ENCODE results near the gene VARS2.

Gene VARS2

DNA sequence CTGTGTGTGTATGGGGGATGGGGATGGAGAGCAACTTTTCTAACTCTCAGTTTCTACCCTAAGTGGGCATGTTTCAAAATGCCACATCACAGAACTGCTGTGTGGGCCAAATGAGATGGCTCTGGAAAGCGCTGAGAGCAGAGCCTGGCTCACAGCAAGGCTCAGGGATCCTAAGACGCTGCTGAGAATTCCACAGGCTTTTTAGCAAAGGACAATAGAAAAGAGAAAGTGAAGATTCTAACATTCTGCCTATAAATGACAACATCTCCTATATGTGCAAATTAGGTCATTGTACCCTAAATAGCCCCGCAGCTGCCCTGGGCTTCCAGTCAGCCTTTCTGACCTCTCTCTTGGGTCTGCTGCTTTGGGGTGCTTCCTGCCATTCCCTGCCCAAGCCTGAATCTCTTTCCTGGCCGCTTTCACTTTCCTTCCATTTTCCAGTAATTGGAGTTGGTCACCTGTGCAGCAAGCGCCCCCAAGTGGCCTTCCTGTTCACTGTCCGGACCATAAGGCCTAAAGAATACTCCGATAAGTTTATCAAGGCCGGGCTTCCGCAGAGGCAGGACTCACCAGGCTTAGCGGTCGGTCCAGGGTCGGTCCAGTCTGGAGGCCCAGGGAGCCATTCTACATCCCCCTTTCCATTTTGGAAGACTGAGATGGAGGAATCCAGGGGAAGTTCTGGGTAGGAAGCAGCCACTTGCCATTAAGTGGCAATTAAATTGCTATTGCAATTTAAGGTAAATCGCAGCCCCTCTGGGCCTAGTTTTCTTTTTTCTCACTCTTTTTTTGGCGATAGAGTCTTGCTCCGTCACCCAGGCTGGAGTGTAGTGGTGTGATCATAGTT is 36.4 kb upstream of the VARS2 start:
- no peaks in the 10 kb centered on the region for H3K79me2 ChIP-seq (ENCODE audit: control insufficient read depth, insufficient read depth, low read length, unreplicated experiment)
- H2AFZ ChIP-seq (ENCODE audit: low read length, unreplicated experiment) = peak overlapping the region; percentile 74
- peaks cover 24% of the 10 kb centered on the region for H3K4me1 ChIP-seq (ENCODE audit: control insufficient read depth, insufficient read depth, low read length, unreplicated experiment)
- peak overlapping the region; percentile 68 for H3K4me3 ChIP-seq (ENCODE audit: low read depth, low read length)
- H3K36me3 ChIP-seq (ENCODE audit: insufficient read depth, low read length) = no peaks in the 10 kb centered on the region
- peak overlapping the region; percentile 77 for H3K27ac ChIP-seq (ENCODE audit: low read depth, low read length)
- H3K27me3 ChIP-seq (ENCODE audit: insufficient read depth, low read length) = no peaks in the 10 kb centered on the region

DNA sequence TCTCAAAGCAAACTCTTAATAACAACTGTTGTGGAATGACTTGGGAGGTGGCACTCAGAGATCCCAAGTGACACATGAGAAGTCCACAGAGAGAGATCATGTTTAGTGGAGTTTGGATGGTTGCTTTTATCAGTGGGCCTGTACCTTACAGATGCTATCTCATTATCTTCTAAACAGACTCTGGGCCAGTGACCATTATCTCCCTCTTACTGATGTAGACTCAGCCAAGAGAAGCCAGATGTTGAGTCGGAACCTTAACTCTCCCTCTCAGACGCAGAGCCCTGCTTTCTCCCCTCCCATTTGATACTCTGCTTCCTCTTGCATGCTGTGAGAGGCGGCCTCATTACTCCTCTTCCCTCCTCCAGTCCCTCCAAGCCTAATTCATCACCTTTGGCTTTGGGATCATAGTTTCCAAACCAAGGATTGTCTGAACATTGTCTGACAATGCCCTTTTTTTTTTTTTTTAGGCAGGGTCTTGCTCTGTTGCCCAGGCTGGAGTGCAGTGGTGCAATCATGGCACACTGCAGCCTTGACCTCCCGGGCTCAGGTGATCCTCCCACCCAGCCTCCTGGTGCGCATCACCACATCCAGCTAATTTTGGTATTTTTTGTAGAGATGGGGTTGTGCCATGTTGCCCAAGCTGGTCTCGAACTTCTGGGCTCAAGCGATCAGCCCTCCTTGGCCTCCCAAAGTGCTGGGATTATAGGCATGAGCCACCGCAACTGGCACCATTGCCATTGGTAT is 34.2 kb upstream of the VARS2 start:
- Histone ChIP-seq H3K4me1 (ENCODE audit: control insufficient read depth, insufficient read depth, low read length, unreplicated experiment) (peaks cover 24% of the 10 kb centered on the region), H3K27me3 (ENCODE audit: insufficient read depth, low read length) (no peaks in the 10 kb centered on the region), H3K4me3 (ENCODE audit: low read depth, low read length) (no peak overlapping the region), H3K79me2 (ENCODE audit: control insufficient read depth, insufficient read depth, low read length, unreplicated experiment) (no peaks in the 10 kb centered on the region), H2AFZ (ENCODE audit: low read length, unreplicated experiment) (no peak overlapping the region), H3K36me3 (ENCODE audit: insufficient read depth, low read length) (no peaks in the 10 kb centered on the region), H3K27ac (ENCODE audit: low read depth, low read length) (no peak overlapping the region)

- Histone ChIP-seq H3K27ac (ENCODE audit: low read depth, low read length) (no peak overlapping the region), H3K4me3 (ENCODE audit: low read depth, low read length) (no peak overlapping the region), H3K79me2 (ENCODE audit: control insufficient read depth, insufficient read depth, low read length, unreplicated experiment) (peaks cover 6% of the 10 kb centered on the region), H3K36me3 (ENCODE audit: insufficient read depth, low read length) (no peaks in the 10 kb centered on the region), H3K4me1 (ENCODE audit: control insufficient read depth, insufficient read depth, low read length, unreplicated experiment) (peaks cover 26% of the 10 kb centered on the region), H2AFZ (ENCODE audit: low read length, unreplicated experiment) (no peak overlapping the region), H3K27me3 (ENCODE audit: insufficient read depth, low read length) (no peaks in the 10 kb centered on the region)
These were observed 33.3 kb upstream of the VARS2 start for GRCh38 chr6:30880698-30881252.

GRCh38 chr6:30881392-30882203 is 32.4 kb upstream of the VARS2 start:
- Histone ChIP-seq H2AFZ (ENCODE audit: low read length, unreplicated experiment) (no peak overlapping the region), H3K36me3 (ENCODE audit: insufficient read depth, low read length) (no peaks in the 10 kb centered on the region), H3K27ac (ENCODE audit: low read depth, low read length) (no peak overlapping the region), H3K79me2 (ENCODE audit: control insufficient read depth, insufficient read depth, low read length, unreplicated experiment) (peaks cover 7% of the 10 kb centered on the region), H3K27me3 (ENCODE audit: insufficient read depth, low read length) (no peaks in the 10 kb centered on the region), H3K4me3 (ENCODE audit: low read depth, low read length) (no peak overlapping the region), H3K4me1 (ENCODE audit: control insufficient read depth, insufficient read depth, low read length, unreplicated experiment) (peaks cover 25% of the 10 kb centered on the region)

DNA sequence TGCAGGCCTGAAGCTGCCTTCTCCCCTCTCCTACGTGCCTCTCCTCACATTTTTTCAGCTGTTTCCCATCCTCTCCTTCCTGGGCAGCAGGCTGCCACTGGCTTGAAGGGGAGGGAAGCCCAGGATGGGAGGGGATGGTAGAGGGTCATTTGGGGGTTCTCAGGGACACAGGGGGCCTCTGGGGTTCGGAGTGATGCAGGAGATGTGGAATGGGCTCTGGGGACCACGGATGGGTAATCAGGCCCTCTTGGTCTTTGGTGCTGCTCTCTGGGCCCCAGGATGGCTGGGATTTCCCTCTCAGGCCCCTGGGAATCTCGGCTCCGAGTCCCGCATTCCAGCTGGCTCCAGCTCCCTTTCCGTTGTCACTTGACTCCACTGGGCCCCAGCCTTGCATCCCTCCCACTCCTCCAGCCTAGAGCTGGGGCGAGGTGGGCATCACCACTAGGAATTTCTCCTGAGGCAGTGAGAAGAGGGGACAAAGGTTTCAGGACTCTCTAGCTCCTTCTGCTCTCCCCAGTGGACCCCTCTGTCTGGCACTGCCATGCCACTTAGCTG is 31.8 kb upstream of the VARS2 start:
- no peak overlapping the region for H3K27ac ChIP-seq (ENCODE audit: low read depth, low read length)
- H3K4me1 ChIP-seq (ENCODE audit: control insufficient read depth, insufficient read depth, low read length, unreplicated experiment) = peaks cover 25% of the 10 kb centered on the region

GRCh38 chr6:30882759-30883684 is 31.0 kb upstream of the VARS2 start:
- no peaks in the 10 kb centered on the region for H3K27me3 ChIP-seq (ENCODE audit: insufficient read depth, low read length)
- H2AFZ ChIP-seq (ENCODE audit: low read length, unreplicated experiment) = no peak overlapping the region
- no peaks in the 10 kb centered on the region for H3K36me3 ChIP-seq (ENCODE audit: insufficient read depth, low read length)
- H3K4me3 ChIP-seq (ENCODE audit: low read depth, low read length) = no peak overlapping the region
- H3K79me2 ChIP-seq (ENCODE audit: control insufficient read depth, insufficient read depth, low read length, unreplicated experiment) = peaks cover 7% of the 10 kb centered on the region
- H3K4me1 ChIP-seq (ENCODE audit: control insufficient read depth, insufficient read depth, low read length, unreplicated experiment) = peaks cover 28% of the 10 kb centered on the region
- no peak overlapping the region for H3K27ac ChIP-seq (ENCODE audit: low read depth, low read length)

More for the DNA sequence above, 31.8 kb upstream of the VARS2 start:
- H2AFZ ChIP-seq (ENCODE audit: low read length, unreplicated experiment) = no peak overlapping the region
- no peaks in the 10 kb centered on the region for H3K27me3 ChIP-seq (ENCODE audit: insufficient read depth, low read length)
- no peaks in the 10 kb centered on the region for H3K36me3 ChIP-seq (ENCODE audit: insufficient read depth, low read length)
- H3K4me3 ChIP-seq (ENCODE audit: low read depth, low read length) = no peak overlapping the region
- H3K79me2 ChIP-seq (ENCODE audit: control insufficient read depth, insufficient read depth, low read length, unreplicated experiment) = peaks cover 7% of the 10 kb centered on the region

DNA sequence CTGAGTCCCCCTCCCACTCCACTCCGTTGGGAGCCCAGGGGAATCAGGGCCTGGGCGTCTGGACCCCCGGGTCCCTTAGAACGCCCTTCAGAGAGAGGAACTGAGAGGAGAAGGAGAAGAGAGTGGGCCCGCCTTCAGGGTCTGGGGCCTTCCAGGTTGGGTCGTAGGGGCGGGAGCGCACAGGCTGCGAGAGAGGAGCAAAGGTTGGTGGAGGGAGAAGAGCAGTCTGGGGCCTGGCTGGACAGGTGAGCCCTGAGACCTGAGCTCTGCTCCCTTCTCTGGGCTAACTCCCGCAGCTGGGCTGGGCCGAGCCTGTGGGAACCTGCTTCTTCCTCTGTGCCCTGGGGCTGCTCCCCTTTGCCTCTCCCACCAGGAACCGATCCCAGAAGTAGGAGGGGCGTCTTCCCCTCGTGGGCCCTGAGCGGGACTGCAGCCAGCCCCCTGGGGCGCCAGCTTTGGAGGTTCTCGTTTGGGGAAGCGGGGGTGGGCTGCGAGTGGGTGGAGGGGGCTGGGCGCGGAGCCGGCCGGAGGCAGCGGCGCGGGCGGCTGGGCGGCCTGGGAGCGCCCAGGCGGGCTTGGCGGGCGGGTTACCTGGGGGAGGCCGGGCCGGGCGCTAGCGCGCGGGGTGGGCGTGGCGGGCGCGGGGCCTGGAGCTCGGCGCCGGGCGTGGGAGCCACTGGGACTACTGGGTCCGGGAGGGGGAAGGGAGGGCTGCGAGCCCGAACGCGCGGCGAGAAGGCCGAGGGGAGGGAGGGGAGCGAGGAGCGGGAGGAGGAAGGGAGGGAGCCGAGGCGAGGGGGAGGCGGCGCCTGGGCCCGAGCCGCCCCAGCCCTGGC is 30.1 kb upstream of the VARS2 start, which contains the start of gene DDR1:
DDR1 (plus strand) TSS at position 835 of the 836 bp plus-strand sequence. CDS start 4,211 bp downstream, outside the sequence.
- H3K36me3 ChIP-seq (ENCODE audit: insufficient read depth, low read length) = no peaks in the 10 kb centered on the region
- no peak within 1 kb of the TSS for H3K27ac ChIP-seq (ENCODE audit: low read depth, low read length)
- peak within 1 kb of the TSS; percentile 95 for H2AFZ ChIP-seq (ENCODE audit: low read length, unreplicated experiment)
- H3K27me3 ChIP-seq (ENCODE audit: insufficient read depth, low read length) = no peaks in the 10 kb centered on the region
- peaks cover 7% of the 10 kb centered on the region for H3K79me2 ChIP-seq (ENCODE audit: control insufficient read depth, insufficient read depth, low read length, unreplicated experiment)
- H3K4me1 ChIP-seq (ENCODE audit: control insufficient read depth, insufficient read depth, low read length, unreplicated experiment) = peaks cover 34% of the 10 kb centered on the region
- H3K4me3 ChIP-seq (ENCODE audit: low read depth, low read length) = peak within 1 kb of the TSS; percentile 78

GRCh38 chr6:30884521-30885480 is 29.2 kb upstream of the VARS2 start:
- Histone ChIP-seq H3K27ac (ENCODE audit: low read depth, low read length) (no peak overlapping the region), H3K4me1 (ENCODE audit: control insufficient read depth, insufficient read depth, low read length, unreplicated experiment) (peaks cover 34% of the 10 kb centered on the region), H3K79me2 (ENCODE audit: control insufficient read depth, insufficient read depth, low read length, unreplicated experiment) (peaks cover 7% of the 10 kb centered on the region), H3K27me3 (ENCODE audit: insufficient read depth, low read length) (no peaks in the 10 kb centered on the region), H3K36me3 (ENCODE audit: insufficient read depth, low read length) (no peaks in the 10 kb centered on the region), H2AFZ (ENCODE audit: low read length, unreplicated experiment) (peak overlapping the region; percentile 95), H3K4me3 (ENCODE audit: low read depth, low read length) (peak overlapping the region; percentile 78)

Measured in ACC112 (cell line).